Measurements from ENCODE around the gene ERVH48-1.

The ERVH48-1 gene

GRCh38 chr21:42965211-42965560, 39.8 kb upstream of the ERVH48-1 start:
- Histone ChIP-seq H3F3A (ENCODE audit: control insufficient read depth, insufficient read depth) (no peaks in the 10 kb centered on the region), H3K27me3 (ENCODE audit: control insufficient read depth, low read length) (no peaks in the 10 kb centered on the region), H3K9me2 (replicated peaks; ENCODE audit: control insufficient read depth, low read length) (no peaks in the 10 kb centered on the region), H3K4me3 (ENCODE audit: low read length) (no peak overlapping the region), H3K36me3 (ENCODE audit: control insufficient read depth, low read length) (no peaks in the 10 kb centered on the region), H4K20me1 (ENCODE audit: control insufficient read depth, insufficient read depth, low read depth, low read length) (no peaks in the 10 kb centered on the region), H3K79me2 (ENCODE audit: control insufficient read depth, low read length) (no peaks in the 10 kb centered on the region), H3K27ac (ENCODE audit: low read depth, low read length) (no peak overlapping the region), H3K9me3 (ENCODE audit: control insufficient read depth, insufficient read depth, low read length) (no peaks in the 10 kb centered on the region), H3K4me1 (ENCODE audit: control insufficient read depth, low read length) (no peaks in the 10 kb centered on the region), H3K4me2 (ENCODE audit: low read length) (no peak overlapping the region)
- no peak for TF ChIP-seq EZH2phosphoT487 (IDR thresholded peaks at IDR 0.05; ENCODE audit: borderline replicate concordance, low read length)
- TF ChIP-seq, protein P1, sequence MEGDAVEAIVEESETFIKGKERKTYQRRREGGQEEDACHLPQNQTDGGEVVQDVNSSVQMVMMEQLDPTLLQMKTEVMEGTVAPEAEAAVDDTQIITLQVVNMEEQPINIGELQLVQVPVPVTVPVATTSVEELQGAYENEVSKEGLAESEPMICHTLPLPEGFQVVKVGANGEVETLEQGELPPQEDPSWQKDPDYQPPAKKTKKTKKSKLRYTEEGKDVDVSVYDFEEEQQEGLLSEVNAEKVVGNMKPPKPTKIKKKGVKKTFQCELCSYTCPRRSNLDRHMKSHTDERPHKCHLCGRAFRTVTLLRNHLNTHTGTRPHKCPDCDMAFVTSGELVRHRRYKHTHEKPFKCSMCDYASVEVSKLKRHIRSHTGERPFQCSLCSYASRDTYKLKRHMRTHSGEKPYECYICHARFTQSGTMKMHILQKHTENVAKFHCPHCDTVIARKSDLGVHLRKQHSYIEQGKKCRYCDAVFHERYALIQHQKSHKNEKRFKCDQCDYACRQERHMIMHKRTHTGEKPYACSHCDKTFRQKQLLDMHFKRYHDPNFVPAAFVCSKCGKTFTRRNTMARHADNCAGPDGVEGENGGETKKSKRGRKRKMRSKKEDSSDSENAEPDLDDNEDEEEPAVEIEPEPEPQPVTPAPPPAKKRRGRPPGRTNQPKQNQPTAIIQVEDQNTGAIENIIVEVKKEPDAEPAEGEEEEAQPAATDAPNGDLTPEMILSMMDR (IDR thresholded peaks at IDR 0.05; ENCODE audit: low read depth, low read length, poor library complexity, severe bottlenecking): no peak

- Histone ChIP-seq H3F3A (ENCODE audit: control insufficient read depth, insufficient read depth) (no peaks in the 10 kb centered on the region), H3K36me3 (ENCODE audit: control insufficient read depth, low read length) (no peaks in the 10 kb centered on the region), H4K20me1 (ENCODE audit: control insufficient read depth, insufficient read depth, low read depth, low read length) (no peaks in the 10 kb centered on the region), H3K9me3 (ENCODE audit: control insufficient read depth, insufficient read depth, low read length) (no peaks in the 10 kb centered on the region), H3K27ac (ENCODE audit: low read depth, low read length) (no peak overlapping the region), H3K9me2 (replicated peaks; ENCODE audit: control insufficient read depth, low read length) (no peaks in the 10 kb centered on the region), H3K79me2 (ENCODE audit: control insufficient read depth, low read length) (no peaks in the 10 kb centered on the region), H3K4me1 (ENCODE audit: control insufficient read depth, low read length) (no peaks in the 10 kb centered on the region), H3K4me3 (ENCODE audit: low read length) (no peak overlapping the region), H3K27me3 (ENCODE audit: control insufficient read depth, low read length) (no peaks in the 10 kb centered on the region), H3K4me2 (ENCODE audit: low read length) (no peak overlapping the region)
- TF ChIP-seq, protein P1 (IDR thresholded peaks at IDR 0.05; ENCODE audit: low read depth, low read length, poor library complexity, severe bottlenecking): no peak
- TF ChIP-seq EZH2phosphoT487 (IDR thresholded peaks at IDR 0.05; ENCODE audit: borderline replicate concordance, low read length): no peak
Measured at GRCh38 chr21:42964546-42965210, 39.2 kb upstream of the ERVH48-1 start.

DNA sequence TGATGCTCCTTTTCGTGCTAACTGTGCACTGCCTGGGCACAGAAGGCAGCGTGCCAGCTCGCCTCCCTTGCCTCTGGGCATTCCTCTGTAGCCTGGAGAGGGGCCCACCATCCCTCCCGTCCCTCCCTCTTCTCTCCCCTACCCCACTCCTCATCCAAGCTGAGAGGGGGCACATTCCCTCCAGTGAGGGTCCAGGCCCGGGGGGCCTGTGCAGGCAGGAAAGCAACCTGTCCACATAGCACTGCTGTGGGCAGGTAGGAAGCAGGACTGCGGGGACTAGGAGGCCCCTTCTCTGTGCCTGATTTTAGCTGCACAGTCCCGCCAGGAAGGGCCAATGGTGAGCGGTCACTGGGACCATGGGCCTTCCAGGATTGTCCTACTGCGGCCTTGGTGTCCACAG, 38.7 kb upstream of the ERVH48-1 start:
- H3K4me1 ChIP-seq (ENCODE audit: control insufficient read depth, low read length): no peaks in the 10 kb centered on the region
- no peaks in the 10 kb centered on the region for H4K20me1 ChIP-seq (ENCODE audit: control insufficient read depth, insufficient read depth, low read depth, low read length)
- H3F3A ChIP-seq (ENCODE audit: control insufficient read depth, insufficient read depth): no peaks in the 10 kb centered on the region
- no peaks in the 10 kb centered on the region for H3K36me3 ChIP-seq (ENCODE audit: control insufficient read depth, low read length)
- TF ChIP-seq, protein P1 (IDR thresholded peaks at IDR 0.05; ENCODE audit: low read depth, low read length, poor library complexity, severe bottlenecking): no peak
- TF ChIP-seq EZH2phosphoT487 (IDR thresholded peaks at IDR 0.05; ENCODE audit: borderline replicate concordance, low read length): no peak
- H3K27ac ChIP-seq (ENCODE audit: low read depth, low read length): no peak overlapping the region
- no peaks in the 10 kb centered on the region for H3K79me2 ChIP-seq (ENCODE audit: control insufficient read depth, low read length)
- no peaks in the 10 kb centered on the region for H3K9me2 ChIP-seq (replicated peaks; ENCODE audit: control insufficient read depth, low read length)
- no peak overlapping the region for H3K4me2 ChIP-seq (ENCODE audit: low read length)
- H3K27me3 ChIP-seq (ENCODE audit: control insufficient read depth, low read length): no peaks in the 10 kb centered on the region
- no peak overlapping the region for H3K4me3 ChIP-seq (ENCODE audit: low read length)
- no peaks in the 10 kb centered on the region for H3K9me3 ChIP-seq (ENCODE audit: control insufficient read depth, insufficient read depth, low read length)

Data from DOHH2 (cell line).